Glutamatergic neuron (in vitro differentiated cells): ENCODE results near the gene C9orf72. TPM values are rescaled to one million over a fixed set of nuclear protein-coding genes. Genes with fewer than 3 reads are reported as not detected.

Experiments
- DNase-seq: peaks from one replicate; pipeline ENCODE4 v3.0.0; 2022
- H3K27ac Mint-ChIP-seq: one replicate; pipeline ENCODE4 v1.8.0; 2020; ENCODE audit warnings: mild to moderate bottlenecking, mixed read lengths, inconsistent platforms; ENCODE audit not compliant: unreplicated experiment
- H3K27me3 Mint-ChIP-seq: one replicate; pipeline ENCODE4 v1.8.0; 2020; ENCODE audit warnings: mild to moderate bottlenecking, moderate library complexity, mixed read lengths, inconsistent platforms; ENCODE audit not compliant: unreplicated experiment
- H3K36me3 Mint-ChIP-seq: one replicate; pipeline ENCODE4 v1.8.0; 2020; ENCODE audit warnings: mild to moderate bottlenecking, mixed read lengths, inconsistent platforms; ENCODE audit not compliant: unreplicated experiment
- H3K4me1 Mint-ChIP-seq: one replicate; pipeline ENCODE4 v1.8.0; 2020; ENCODE audit warnings: mild to moderate bottlenecking, low read depth, mixed read lengths, inconsistent platforms; ENCODE audit not compliant: unreplicated experiment
- H3K4me3 Mint-ChIP-seq: one replicate; pipeline ENCODE4 v1.8.0; 2020; ENCODE audit warnings: mild to moderate bottlenecking, mixed read lengths, inconsistent platforms; ENCODE audit not compliant: unreplicated experiment
- H3K9me3 Mint-ChIP-seq: one replicate; pipeline ENCODE4 v1.8.0; 2020; ENCODE audit warnings: mild to moderate bottlenecking, moderate library complexity, mixed read lengths, inconsistent platforms; ENCODE audit not compliant: unreplicated experiment
- total RNA-seq: library from RNA; stranded (reverse); fragmentation: NEBNext Ultra II Directional; extraction: Animal tissue kit (Norgen Biotek cat#: 25700); gene quantifications from one replicate; pipeline ENCODE4 v1.2.1, GENCODE V29; 2021; ENCODE audit not compliant: unreplicated experiment
- TF ChIP-seq, protein P1 (sequence below): fragments of 200-600 bp; sonication (generic); IDR thresholded peaks from one replicate; pipeline ENCODE4 v1.5.0; 2021; ENCODE audit not compliant: partially characterized antibody, unreplicated experiment

Gene C9orf72
- total RNA-seq, 1 donor from 2014 or later = 53.9 TPM

DNA sequence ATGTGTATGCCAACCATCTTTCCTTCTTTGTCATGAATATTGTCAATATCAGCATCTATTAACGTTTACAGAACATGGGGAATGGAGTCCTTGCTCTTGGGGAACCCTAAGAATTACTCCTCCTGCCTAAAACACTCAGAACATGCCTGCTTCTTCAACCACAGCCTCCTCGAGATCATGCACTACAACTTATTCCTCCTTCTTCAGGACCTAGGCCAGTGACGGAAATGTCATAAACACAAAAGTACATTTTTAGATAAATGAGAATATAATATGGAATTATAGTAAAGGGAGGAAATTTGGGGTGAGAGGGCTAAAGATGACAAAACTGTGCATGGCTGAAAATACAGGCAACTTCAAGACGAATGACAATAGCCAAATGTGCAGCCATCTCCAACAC lies 52.3 kb downstream of the C9orf72 start:
- Mint-ChIP-seq H3K27ac (no peak overlapping the region), H3K4me1 (no peaks in the 10 kb centered on the region), H3K36me3 (no peaks in the 10 kb centered on the region), H3K4me3 (no peak overlapping the region), H3K27me3 (no peaks in the 10 kb centered on the region), H3K9me3 (no peaks in the 10 kb centered on the region)
- DNase-seq = no peak
- TF ChIP-seq, protein P1, sequence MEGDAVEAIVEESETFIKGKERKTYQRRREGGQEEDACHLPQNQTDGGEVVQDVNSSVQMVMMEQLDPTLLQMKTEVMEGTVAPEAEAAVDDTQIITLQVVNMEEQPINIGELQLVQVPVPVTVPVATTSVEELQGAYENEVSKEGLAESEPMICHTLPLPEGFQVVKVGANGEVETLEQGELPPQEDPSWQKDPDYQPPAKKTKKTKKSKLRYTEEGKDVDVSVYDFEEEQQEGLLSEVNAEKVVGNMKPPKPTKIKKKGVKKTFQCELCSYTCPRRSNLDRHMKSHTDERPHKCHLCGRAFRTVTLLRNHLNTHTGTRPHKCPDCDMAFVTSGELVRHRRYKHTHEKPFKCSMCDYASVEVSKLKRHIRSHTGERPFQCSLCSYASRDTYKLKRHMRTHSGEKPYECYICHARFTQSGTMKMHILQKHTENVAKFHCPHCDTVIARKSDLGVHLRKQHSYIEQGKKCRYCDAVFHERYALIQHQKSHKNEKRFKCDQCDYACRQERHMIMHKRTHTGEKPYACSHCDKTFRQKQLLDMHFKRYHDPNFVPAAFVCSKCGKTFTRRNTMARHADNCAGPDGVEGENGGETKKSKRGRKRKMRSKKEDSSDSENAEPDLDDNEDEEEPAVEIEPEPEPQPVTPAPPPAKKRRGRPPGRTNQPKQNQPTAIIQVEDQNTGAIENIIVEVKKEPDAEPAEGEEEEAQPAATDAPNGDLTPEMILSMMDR = no peak

DNA sequence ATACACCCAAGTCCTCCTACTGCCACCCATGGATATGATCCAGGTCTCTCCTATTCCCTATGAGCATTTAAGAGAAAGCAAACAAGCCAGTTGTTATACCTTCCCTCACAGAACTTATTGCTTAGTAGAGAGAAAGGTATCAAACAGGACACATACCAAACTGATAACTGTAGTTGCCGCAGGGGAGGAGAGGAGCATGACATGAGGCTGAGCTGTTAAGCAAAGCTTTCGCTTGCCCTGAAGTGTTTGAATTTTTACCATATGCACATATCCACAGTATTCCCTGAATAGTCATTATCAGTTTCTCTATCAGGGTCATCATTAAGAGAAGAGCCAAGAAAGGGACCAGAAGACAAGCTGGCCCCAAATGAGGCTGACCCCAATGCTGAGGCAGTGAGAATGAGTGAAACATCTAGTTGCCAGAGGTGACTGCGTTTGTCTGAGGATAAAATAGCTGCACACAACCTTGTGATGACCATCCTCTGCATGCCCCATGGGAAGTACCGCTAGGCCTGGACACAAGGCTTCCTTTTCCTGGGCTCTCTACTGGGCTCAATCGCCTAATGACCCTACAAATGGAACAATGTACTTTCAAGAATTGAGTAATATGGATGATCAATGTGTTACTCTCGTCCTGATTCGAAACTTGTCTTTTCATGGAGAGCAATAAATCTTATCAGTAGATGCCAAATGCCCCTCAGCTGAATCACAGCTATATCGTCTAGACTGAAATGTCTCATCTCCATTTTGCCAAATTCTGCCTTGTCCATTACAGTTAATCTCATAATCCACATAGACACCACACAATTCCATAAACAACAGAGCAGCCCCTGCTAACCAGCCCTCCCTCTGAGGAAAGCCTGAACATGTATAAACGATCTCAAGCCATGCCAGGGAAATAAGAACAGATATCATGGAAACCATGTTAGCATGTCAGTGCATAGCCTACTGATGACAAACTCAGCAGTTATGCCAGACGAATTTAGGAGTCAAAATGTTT lies 53.5 kb downstream of the C9orf72 start:
- TF ChIP-seq, protein P1 = no peak
- Mint-ChIP-seq H3K4me1 (no peaks in the 10 kb centered on the region), H3K27me3 (no peaks in the 10 kb centered on the region), H3K4me3 (no peak overlapping the region), H3K36me3 (no peaks in the 10 kb centered on the region), H3K9me3 (no peaks in the 10 kb centered on the region), H3K27ac (no peak overlapping the region)
- DNase-seq = no peak

DNA sequence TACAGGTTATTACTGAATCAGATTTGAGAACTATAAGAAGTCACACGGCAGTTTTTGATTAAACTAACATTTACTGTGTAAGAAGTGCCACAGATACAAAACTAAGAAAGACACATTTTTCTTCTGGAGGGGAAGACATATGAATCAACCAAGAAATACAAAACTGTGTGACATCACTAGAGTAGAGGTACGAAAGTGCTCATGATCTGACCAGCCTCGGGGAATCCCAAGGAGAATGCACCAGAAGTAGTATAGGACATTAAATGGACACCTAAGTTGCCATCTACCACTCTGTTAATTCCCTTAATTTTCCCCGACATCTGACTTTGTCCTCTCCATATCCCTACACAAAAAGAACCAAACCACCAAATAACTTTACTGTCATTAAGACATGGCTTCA lies 54.5 kb downstream of the C9orf72 start:
- no peak for DNase-seq
- no peaks in the 10 kb centered on the region for H3K27me3 Mint-ChIP-seq
- H3K9me3 Mint-ChIP-seq = no peaks in the 10 kb centered on the region
- no peaks in the 10 kb centered on the region for H3K4me1 Mint-ChIP-seq
- no peak overlapping the region for H3K27ac Mint-ChIP-seq
- TF ChIP-seq, protein P1 = no peak
- no peak overlapping the region for H3K4me3 Mint-ChIP-seq
- no peaks in the 10 kb centered on the region for H3K36me3 Mint-ChIP-seq

DNA sequence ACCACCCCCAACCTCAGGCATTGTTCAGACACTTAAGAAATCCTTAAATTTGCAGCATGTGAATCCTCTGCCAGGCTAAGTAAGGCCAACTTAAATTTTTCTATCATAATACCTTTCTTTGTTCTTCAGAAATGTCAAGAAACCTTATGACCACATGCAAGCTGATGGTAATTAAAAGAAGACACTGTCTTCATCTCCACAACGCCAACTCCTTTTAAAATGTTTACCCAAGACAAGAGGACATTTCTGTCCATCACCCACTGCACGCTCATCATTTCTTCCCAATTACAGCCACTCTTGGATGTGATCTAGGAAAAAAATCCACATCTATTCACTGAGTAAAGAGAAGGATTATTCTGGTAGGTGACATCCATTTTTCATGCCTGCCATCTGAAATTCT lies 55.3 kb downstream of the C9orf72 start:
- H3K27me3 Mint-ChIP-seq = no peaks in the 10 kb centered on the region
- H3K4me1 Mint-ChIP-seq = no peaks in the 10 kb centered on the region
- no peak overlapping the region for H3K27ac Mint-ChIP-seq
- TF ChIP-seq, protein P1 = no peak
- no peak overlapping the region for H3K4me3 Mint-ChIP-seq
- DNase-seq = no peak
- H3K9me3 Mint-ChIP-seq = no peaks in the 10 kb centered on the region
- no peaks in the 10 kb centered on the region for H3K36me3 Mint-ChIP-seq

DNA sequence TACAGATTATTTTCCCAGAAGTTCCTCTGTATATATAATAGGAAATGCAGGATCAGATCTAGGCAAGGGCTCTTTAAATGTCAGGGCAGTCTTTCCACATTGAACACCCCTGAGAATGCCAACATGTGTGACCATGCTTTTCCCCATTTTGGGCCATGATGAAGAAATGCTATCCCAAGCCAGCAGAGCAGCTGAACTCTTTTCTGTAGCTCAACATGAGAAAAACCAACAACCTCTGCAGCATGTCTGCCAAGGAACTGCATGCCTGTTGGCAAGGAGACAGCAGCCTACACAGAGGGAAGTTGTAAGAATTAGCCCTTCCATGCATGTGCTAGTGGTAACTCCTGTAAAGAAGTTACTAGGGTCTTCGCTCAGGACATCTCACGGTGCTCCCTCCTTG lies 58.7 kb downstream of the C9orf72 start:
- H3K9me3 Mint-ChIP-seq = no peaks in the 10 kb centered on the region
- H3K4me3 Mint-ChIP-seq = no peak overlapping the region
- TF ChIP-seq, protein P1 = no peak
- H3K36me3 Mint-ChIP-seq = no peaks in the 10 kb centered on the region
- no peak for DNase-seq
- no peaks in the 10 kb centered on the region for H3K27me3 Mint-ChIP-seq
- H3K27ac Mint-ChIP-seq = no peak overlapping the region
- H3K4me1 Mint-ChIP-seq = no peaks in the 10 kb centered on the region
